GM18498 (cell line): ENCODE results near the gene BZW2.
"Not testable (repeated sequence)": the region's sequence is repeated elsewhere in the genome, so short reads cannot be mapped to it uniquely, and the experiment has no call there.

ENCODE experiments used
- ATAC-seq: cut with Tn5 transposase; IDR thresholded peaks from one replicate; pipeline ENCODE4 v1.9.1; 2021; ENCODE audit warnings: mild to moderate bottlenecking, moderate library complexity; ENCODE audit not compliant: unreplicated experiment

BZW2 gene

DNA sequence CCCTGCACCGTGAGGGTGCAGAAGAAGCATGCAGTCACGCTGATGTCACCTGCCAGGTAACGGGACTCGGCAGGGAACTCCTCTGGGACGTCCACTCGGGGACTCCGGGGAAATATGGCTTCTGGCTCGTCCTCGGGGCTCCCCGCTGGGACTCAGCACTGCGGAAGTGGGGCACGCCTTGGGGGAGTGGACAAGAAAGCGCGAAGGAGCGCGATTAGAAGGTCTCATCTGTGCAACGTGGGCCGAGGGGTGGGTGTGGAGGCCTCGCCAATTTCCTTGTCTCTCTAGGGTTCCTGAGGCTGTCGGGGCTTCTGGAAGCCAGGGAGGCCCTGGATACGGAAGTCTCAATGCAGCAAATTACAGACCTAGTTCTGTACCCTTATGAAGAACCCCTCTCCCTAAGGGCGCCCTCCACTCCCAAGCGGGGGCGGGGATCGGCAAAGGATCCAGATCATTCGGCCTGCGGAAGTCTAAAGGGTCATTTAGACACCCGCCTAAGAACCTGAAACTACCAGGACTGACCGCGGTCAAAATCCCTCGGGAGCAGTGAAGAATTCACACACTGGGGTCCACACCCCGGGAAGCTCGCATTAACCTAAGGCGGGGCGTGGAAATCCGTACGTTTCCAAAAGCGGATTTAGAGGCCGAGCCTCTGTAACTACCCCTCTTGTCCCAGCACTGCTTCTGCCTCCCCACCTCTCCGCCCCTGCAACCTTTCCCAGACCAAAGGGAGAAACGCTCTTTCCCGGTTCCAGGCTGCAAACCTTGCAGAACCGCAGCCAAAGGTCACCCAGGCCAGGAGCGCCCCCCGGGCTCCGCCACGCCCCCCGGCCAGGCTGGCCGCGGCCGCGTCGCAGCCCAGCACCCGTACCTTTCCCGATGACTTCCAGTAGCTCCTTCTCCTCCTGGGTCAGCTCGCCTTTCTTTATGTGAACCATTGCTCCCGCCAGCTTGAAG is 1.1 kb upstream of the BZW2 start:
- peak; percentile 9 for ATAC-seq

DNA sequence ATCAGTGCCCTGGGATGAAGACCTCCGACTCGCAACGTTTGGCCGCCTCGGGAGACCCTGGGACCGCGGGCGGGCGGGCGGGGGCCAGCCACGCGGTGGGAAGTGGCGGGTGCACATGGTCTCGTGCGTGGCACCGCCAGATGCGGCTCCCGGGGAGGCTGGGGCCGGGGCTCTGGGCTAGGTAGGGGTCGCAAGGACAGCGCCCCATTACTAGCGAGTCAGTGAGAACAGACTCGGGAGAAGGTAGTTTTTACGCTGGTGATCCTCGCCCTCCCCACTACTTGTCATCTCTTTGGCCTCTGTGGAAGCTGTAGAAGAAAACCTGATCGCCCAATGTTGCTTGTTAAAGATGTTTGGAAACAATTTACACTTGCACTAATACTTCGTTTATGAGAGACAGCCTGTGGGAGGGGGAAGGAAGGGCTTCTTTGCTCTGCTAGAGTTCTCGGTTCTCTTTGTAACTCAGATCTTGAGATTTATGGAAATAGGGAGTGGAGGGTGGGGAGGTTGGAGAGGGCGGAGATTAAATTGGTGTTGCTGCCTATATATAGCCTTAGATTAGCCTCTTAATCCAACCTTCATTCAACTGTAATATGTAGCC is 591 bp downstream of the BZW2 start:
- no peak for ATAC-seq

DNA sequence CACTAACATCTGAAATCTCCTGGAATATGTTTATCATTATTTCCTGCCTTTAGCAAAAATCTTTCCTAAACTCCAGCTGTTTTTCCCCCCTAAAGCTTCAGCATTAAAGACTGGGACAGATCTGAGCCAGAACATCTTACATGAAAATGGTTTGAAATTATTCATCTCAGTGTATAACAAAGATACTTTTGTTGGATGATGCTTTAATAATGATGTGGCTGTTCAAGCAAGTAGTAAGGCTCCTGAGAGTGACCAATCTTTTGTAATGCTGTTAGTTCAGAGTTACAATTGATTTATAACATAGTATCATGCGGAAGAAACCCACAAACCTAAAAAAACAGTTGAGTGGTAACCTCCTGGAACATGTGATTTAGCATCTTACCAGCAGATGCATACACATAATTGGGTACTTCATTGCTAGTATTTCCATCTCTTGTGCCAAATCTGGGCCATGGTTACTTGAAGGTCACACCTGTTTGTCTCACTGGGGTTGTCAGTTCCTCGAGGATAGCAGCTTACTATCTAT is 1.5 kb downstream of the BZW2 start:
- ATAC-seq, result no peak

DNA sequence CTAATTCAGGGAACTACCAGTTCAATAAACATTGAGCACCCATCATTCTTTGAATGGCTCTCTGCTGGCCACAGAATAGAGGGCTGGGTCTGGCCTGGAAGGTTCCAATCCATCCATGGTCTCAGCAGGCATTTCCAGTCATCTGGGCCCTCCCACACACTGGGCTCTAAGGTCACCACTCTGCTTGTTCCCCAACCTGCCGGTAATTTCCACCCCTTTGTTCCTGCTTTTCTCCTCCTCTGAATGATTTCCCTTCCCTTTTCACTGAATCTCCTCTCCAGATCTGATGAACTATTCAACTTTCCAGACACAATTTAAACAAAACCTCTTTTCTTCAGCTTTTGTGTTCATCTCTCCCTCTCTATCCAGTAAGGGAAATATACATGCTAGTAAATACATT is 2.6 kb downstream of the BZW2 start:
- no peak for ATAC-seq

DNA sequence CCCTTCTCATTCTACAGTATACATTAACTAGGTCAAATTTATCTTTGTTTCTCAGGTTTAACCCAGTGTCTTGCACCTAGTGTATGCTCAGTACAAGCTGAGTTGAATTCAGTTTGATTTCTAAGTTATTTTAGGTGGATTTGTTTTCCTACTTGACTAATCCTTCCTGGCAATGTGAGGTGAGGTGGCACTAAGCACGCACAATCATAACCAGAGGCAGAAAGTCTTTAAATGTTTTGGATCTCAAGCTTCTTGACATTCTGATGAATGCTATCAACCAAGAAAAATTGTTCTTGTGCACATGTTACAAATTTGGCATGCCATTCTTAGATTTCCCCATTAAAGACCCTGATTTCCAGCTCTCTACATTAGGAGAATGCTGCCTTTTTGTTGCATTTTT is 3.2 kb downstream of the BZW2 start:
- no peak for ATAC-seq

DNA sequence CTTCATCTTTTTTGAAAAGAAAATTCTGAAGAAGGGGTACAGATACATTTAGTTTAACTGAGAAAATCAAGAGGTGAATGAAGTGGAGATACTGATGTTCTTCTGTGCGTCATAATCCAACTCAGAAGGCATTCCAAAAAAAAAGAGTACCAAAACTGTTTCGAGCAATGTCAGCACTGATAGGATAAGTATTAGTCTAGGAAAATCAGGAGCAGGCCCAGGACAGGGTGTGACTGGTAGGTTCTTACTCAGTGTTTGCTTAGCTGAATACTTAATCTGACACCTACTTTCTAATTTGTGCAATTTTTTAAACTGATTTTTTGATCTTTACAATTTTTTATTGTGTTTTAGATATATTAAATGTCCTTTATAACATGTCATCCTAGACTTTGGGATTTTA is 4.3 kb downstream of the BZW2 start:
- no peak for ATAC-seq

DNA sequence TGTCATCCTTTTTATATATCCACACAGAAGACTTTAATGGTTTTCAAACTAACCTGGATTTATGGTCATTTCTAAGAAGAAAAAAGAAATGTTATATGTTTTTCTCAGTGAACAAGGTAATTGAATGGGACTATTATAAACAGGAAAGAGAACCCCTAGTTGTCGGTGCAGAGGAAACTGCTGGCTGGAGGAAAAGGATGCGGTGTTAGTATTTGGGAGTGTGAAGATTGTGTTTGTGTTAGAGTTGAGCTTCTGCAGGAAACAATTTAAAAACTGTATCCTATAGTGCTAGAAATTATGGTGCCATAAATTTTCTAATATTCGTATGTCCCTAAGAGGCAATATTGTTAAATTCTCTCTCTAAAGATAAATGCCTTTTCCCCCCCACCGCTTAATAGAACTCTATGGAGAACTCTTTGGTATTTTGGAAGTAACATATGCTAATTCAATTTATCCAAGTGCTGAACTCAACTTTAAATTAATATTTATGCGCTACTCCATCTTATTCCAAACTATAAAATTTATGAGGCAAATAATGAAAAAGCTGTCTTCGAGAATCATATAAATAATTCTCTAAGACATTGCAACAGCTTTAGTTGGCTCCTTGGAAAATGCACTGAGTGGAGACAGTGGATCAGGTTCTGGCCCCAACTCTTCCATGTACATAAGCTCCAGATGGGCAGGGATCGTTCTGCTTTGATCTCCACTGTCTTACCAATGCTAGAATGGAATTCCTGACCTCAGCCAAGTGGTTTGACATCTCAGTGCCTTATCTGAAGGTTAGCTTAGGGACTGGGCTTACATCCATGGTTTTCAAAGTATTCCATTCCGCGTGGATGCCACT is 5.6 kb downstream of the BZW2 start:
- ATAC-seq, result no peak

DNA sequence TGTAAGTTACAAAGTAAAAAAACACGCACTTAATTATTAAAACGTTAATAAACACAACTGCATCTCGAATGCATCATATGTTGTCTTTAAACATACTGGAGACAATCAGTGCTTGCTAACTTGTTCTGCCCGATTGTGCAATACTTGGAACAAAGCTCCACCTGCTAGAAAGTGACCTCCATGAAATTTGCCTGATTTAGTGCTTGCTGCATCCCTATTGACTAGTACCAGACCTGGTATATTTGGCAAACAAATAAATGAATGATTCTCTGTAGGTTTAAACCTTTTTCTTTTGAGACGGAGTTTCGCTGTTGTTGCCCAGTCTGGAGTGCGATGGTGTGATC is 6.2 kb downstream of the BZW2 start:
- no peak for ATAC-seq

DNA sequence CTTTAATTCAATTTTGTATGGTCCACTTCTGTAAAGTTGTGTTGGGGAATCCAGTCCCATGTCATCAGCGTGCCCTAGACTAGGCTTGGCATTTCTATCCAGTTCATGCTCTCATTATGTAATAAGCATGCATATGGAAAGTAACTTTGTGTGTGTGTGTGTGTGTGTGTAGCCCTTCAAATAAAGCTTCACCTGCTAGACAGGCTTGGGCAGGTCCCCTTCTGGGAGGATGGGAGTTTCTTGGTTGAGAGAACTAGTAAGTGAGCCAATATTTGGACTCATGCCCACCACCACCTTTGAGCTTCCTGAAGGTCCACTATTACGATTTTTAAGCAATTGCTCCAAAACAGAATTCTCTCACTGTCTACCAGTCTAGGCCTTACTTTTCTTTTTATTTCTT is 6.9 kb downstream of the BZW2 start:
- no peak for ATAC-seq

DNA sequence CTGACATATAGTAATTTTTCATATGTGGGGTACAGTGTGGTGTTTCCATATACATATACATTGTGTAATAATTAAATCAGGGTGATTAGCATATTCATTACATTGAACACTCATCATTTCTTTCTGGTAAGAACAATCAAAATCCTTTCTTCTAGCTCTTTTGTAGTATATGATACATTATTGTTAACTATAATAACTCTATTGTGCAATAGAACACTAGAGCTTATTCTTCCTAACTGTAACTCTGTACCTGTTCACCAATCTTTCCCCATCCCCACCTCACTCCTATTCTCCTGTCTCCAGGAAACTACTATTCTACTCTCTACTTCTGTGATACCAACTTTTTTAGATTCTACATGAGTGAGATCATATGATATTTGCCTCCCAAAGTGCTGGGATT is 9.4 kb downstream of the BZW2 start:
- no peak for ATAC-seq

DNA sequence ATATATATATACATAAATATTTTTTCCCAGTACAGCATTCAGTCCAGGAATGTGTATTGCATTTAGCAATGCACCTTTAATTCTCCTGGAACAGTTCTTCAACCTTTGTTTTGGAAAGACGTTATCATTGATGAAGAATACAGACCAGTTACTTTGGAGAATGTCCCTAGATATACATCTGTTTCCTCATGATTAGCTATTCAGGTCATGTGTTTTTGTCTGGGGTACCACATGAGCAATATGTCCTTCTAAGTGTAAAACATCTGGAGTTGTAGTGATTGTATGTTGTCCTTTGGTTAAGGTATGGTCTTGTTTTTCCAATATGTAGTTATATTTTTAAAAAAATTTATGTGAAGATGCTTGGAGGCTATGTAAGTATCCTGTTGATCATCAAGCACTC is 10.2 kb downstream of the BZW2 start:
- no peak for ATAC-seq

DNA sequence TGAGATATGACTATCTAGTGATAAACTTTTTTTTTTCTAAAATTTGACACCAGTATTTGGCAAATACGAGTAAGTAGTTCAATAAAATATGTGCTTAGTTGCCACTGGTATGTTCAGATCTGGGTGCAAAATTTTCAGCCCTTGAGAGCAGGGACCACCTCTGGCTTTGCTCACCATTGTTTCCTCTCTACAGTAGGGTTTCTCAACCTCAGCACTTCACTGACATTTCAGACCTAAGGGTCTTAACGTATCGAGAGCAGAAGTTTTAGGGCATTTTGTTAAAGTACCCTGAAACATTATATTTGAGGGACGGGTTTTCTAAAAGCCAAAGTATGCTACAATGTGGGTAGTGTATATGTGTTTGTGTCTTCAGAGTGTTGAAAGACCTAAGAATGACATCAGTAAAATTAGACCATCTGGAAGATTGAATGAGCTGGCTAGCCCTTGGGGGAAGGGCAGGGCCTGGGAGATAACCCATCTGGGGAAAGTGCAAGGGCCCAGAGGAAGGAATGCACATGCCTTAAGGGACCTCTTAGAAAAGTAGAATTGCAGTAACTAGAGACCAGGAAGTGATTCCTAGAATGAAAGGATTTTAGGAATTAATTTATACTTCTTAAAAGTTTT is 11.8 kb downstream of the BZW2 start:
- no peak for ATAC-seq

DNA sequence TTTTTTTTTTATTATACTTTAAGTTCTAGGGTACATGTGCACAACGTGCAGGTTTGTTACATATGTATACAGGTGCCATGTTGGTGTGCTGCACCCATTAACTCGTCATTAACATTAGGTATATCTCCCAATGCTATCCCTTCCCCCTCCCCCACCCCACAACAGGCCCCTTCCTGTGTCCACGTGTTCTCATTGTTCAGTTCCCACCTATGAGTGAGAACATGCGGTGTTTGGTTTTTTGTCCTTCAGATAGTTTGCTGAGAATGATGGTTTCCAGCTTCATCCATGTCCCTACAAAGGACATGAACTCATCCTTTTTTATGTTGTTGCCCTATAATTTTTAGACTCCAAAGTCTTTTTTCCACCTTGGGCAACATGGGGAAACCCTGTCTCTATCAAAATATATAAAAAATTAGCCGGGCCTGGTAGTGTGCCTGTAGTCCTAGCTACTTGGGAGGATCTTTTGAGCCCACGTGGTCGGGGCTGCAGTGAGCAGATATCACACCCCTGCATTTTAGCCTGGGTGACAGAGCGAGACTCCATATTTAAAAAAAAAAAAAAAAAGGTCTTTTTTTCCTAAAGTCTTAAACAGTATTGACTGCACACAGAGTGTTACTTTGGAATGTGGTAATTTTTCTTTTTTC is 14.0 kb downstream of the BZW2 start:
- not testable (repeated sequence) for ATAC-seq

DNA sequence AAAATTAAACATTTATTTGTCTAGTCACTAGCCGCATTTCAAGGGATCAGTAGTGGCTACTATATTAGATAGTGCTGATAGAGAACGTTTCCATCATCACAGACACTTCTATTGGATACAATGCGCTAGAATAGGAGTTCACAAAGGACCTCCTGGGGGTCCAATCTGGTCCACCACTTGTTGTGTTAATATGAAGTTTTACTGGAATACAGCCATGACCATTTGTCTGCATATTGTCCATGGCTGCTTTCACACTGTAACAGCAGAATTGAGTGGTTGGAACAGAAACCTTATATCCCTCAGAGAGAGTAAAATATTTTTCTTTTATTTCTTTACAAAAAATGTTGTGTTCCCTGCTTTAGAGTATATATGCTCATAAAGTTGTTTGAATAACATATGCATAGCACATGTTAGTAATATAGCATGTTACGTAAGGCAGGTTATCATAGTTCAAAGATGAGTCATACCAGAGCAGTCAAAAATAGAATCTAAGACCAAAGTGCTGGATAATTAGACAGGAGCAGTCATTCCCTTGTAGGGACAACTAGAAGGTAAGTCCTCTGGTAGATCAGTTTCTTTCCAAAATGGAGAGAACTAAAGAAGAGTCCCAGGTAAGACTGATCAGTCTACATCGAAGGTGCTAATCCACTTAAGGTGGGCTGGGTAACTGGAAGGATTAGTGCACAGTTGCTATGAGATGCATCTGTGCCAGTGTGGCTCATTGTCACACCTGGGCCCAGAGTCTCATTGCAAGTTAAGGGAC is 14.9 kb downstream of the BZW2 start:
- no peak for ATAC-seq

DNA sequence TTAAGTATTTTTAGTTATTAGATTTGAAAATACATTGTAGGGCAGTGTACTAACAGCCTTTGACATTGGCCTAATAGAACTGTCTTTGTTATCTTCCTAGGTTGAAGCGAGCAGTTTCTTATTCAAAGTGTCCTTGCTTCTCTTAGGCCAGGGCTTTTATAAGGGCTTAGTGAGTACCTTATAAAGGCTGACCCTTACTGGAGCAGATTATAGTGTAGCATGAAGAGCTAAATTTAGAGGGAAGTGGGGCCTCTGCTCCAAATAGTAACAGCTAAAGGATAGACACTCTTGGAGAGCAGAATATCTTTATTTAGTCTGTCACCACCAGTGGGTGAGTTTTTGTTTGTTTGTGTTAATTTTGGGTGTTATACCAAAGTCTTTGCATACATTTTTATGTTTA is 15.9 kb downstream of the BZW2 start:
- ATAC-seq, result no peak

DNA sequence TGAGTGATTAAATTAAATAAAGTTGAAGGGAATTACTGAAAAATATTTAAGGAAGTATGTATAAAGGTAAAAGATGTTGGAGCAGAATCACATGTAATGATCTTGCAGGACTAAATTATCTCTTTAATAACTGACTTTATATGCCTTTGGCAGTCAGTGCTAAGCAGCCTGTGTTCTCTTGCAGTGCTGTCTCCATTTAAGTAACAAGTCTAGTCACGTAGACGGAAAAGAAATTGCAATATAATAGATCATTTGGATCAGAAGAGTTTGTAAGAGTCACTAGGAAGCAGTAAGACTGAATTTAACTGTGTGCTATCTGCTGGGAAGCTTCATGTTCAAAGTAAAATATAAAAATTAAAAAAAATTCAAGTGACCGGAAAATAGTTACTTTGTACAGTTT is 21.4 kb downstream of the BZW2 start:
- ATAC-seq, result no peak

DNA sequence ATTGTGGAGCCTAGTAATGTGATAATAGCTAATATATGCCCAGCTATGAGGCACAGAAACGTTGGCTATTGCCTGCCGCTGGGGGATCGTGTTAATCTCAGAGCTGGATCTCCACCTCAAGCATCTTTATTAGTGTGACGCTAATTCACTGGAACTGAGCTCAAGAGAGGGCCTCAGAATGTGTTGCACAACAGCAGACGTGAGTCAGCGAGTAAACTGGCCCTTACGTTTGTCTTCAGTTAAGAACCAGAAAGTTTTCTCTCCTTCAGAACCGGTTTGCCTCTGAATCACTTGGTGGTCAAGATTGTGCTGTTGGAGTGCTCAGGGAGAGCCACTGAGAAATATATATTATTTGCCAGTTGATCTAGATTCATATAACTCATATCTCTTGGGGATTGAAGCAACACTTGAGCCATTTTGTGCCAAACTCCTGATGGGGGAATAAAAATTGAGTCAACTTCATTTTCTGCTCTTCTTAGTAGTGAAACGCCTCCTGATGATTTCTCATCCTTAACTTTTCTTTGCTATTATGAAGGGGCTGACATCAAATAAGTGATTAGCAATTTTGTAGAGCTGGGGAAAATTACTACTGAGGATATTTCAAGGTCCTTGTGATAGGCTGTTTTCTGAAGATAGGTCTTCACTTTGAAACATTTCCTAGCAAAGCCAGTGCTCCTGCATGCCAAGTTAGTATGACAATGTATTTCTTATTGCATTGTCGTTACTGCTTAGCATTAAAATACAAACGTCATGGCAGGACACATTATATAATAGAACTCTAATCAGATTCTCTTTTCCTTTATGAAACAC is 22.3 kb downstream of the BZW2 start:
- ATAC-seq, result no peak

DNA sequence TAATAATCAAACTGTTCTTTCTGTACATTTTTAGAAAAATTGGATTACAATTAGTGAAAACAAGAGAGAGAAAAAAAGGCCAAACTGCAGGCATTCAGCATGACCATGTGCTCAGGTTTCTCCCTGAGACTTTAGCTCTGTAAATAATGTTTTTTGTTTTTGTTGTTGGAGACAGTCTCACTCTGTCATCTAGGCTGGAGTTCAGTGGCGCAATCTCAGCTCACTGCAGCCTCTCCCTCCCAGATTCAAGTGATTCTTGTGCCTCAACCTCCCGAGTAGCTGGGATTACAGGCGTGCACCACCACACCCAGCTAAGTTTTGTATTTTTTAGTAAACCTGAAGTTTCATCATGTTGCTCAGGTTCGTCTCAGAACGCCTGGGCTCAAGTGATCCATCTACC is 23.0 kb downstream of the BZW2 start:
- ATAC-seq, result no peak

DNA sequence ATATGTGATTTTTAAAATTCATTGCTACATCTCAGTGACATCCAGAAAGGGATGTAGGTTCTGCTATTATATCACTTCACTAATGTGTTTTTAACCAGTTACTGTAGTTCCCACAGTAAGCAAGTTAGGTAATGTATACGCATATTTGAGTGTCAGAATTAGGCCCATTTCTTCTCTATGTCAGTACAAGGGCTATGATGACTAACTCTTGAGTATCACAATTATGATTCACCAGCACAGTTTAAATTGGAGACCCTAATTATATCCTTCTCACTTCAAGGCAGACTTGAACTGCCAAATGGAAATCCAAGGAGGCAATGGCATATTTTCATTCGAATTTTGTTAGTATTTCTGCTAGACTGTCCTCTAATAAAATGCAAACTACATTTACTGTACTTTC is 23.6 kb downstream of the BZW2 start:
- no peak for ATAC-seq
